ENCODE data around the gene PANK4.
"Not testable (repeated sequence)": the region's sequence is repeated elsewhere in the genome, so short reads cannot be mapped to it uniquely, and the experiment has no call there.

GRCh38 chr1:2568187-2568816, 41.9 kb upstream of the PANK4 start:
- TF ChIP-seq CTCF (IDR thresholded peaks at IDR 0.05; ENCODE audit: insufficient read depth, low read length, poor library complexity, severe bottlenecking); EZH2phosphoT487 (conservative IDR thresholded peaks at IDR 0.05; ENCODE audit: low read length): not testable (repeated sequence)
